Nephron progenitor cell (in vitro differentiated cells): ENCODE data around the gene GNS.

ENCODE experiments used
- DNase-seq: peaks from one replicate; pipeline ENCODE4 v3.0.0; 2021
- H3K27ac Mint-ChIP-seq: 2 replicates; pipeline ENCODE4 v1.8.0; 2021; ENCODE audit warnings: mild to moderate bottlenecking, moderate library complexity, mixed read lengths
- H3K27me3 Mint-ChIP-seq: 2 replicates; pipeline ENCODE4 v1.8.0; 2021; ENCODE audit warnings: mild to moderate bottlenecking, low read depth, mixed read lengths; ENCODE audit not compliant: poor library complexity
- H3K36me3 Mint-ChIP-seq: 2 replicates; pipeline ENCODE4 v1.8.0; 2021; ENCODE audit warnings: low read depth, mixed read lengths
- H3K4me1 Mint-ChIP-seq: 2 replicates; pipeline ENCODE4 v1.8.0; 2021; ENCODE audit warnings: mixed read lengths
- H3K4me3 Mint-ChIP-seq: 2 replicates; pipeline ENCODE4 v1.8.0; 2021; ENCODE audit warnings: mild to moderate bottlenecking, moderate library complexity, mixed read lengths
- H3K9me3 Mint-ChIP-seq: 2 replicates; pipeline ENCODE4 v1.8.0; 2021; ENCODE audit warnings: mild to moderate bottlenecking, moderate library complexity, mixed read lengths
- TF ChIP-seq, protein P1 (sequence below): fragments of 200-600 bp; sonication (generic); IDR thresholded peaks from 2 replicates; pipeline ENCODE4 v1.5.0; 2021; ENCODE audit warnings: antibody characterized with exemption

The GNS gene

GRCh38 chr12:64736771-64737170 lies 22.4 kb downstream of the GNS start:
- TF ChIP-seq, protein P1, sequence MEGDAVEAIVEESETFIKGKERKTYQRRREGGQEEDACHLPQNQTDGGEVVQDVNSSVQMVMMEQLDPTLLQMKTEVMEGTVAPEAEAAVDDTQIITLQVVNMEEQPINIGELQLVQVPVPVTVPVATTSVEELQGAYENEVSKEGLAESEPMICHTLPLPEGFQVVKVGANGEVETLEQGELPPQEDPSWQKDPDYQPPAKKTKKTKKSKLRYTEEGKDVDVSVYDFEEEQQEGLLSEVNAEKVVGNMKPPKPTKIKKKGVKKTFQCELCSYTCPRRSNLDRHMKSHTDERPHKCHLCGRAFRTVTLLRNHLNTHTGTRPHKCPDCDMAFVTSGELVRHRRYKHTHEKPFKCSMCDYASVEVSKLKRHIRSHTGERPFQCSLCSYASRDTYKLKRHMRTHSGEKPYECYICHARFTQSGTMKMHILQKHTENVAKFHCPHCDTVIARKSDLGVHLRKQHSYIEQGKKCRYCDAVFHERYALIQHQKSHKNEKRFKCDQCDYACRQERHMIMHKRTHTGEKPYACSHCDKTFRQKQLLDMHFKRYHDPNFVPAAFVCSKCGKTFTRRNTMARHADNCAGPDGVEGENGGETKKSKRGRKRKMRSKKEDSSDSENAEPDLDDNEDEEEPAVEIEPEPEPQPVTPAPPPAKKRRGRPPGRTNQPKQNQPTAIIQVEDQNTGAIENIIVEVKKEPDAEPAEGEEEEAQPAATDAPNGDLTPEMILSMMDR: no peak
- H3K27ac Mint-ChIP-seq: no peak overlapping the region

DNA sequence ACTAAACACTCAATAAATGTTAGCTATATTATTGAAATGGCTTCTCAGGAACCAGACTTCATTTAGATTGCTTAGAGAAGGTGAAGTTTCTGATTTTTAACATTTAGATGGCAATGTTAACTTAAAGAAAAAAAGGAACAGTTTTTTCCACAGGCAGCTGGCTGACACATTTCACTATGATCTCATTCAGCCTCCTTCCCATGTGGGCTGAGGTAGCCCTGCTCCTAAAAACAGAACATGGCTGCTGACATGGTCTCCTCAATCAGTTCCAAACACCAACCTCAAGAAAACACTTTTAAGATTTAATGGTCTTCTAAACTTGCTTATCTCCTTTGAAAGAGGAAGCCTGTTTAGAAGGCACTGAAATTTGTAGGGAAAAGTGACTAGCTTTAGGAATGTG lies 23.8 kb downstream of the GNS start:
- no peak for DNase-seq
- peaks cover 79% of the 10 kb centered on the region for H3K36me3 Mint-ChIP-seq
- no peak overlapping the region for H3K27ac Mint-ChIP-seq

More at GRCh38 chr12:64736771-64737170, 22.4 kb downstream of the GNS start:
- H3K36me3 Mint-ChIP-seq: peaks cover 77% of the 10 kb centered on the region
- no peak overlapping the region for H3K4me3 Mint-ChIP-seq
- no peaks in the 10 kb centered on the region for H3K27me3 Mint-ChIP-seq
- H3K4me1 Mint-ChIP-seq: no peaks in the 10 kb centered on the region
- DNase-seq: no peak
- H3K9me3 Mint-ChIP-seq: no peaks in the 10 kb centered on the region

DNA sequence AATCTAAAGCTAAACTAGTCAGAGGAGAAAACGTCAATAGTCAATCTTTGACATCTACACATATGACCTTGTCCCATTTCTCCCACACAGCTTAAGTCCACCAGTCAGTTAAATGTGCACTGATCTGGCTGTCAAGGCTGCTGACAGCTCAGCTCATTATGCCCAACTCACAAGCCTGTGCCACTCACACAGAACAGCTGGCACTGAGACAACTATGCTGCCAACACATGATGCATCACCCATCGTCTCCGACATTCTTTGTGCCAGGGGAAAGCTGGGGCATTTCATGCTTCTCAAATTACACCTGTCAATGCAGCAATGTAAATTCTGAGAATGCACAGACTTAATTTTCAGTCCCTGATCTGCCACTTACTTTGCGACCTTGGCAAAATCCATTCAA lies 25.3 kb downstream of the GNS start:
- peak overlapping the region; percentile 37 for H3K27ac Mint-ChIP-seq

More for the DNA sequence above, 23.8 kb downstream of the GNS start:
- TF ChIP-seq, protein P1: no peak
- no peaks in the 10 kb centered on the region for H3K9me3 Mint-ChIP-seq
- H3K27me3 Mint-ChIP-seq: no peaks in the 10 kb centered on the region
- H3K4me1 Mint-ChIP-seq: peaks cover 5% of the 10 kb centered on the region
- no peak overlapping the region for H3K4me3 Mint-ChIP-seq

GRCh38 chr12:64731683-64732082 lies 27.5 kb downstream of the GNS start:
- peaks cover 67% of the 10 kb centered on the region for H3K36me3 Mint-ChIP-seq
- H3K4me3 Mint-ChIP-seq: no peak overlapping the region
- peaks cover 11% of the 10 kb centered on the region for H3K4me1 Mint-ChIP-seq
- TF ChIP-seq, protein P1: no peak
- H3K27ac Mint-ChIP-seq: no peak overlapping the region
- DNase-seq: no peak
- H3K9me3 Mint-ChIP-seq: no peaks in the 10 kb centered on the region
- no peaks in the 10 kb centered on the region for H3K27me3 Mint-ChIP-seq

More for the DNA sequence above, 25.3 kb downstream of the GNS start:
- Mint-ChIP-seq H3K27me3 (no peaks in the 10 kb centered on the region), H3K9me3 (no peaks in the 10 kb centered on the region), H3K36me3 (peaks cover 70% of the 10 kb centered on the region), H3K4me3 (no peak overlapping the region), H3K4me1 (peaks cover 11% of the 10 kb centered on the region)
- TF ChIP-seq, protein P1: no peak
- no peak for DNase-seq

- Mint-ChIP-seq H3K4me3 (no peak overlapping the region), H3K36me3 (peaks cover 61% of the 10 kb centered on the region)
- no peak for DNase-seq
Observed at GRCh38 chr12:64730588-64730969, 28.6 kb downstream of the GNS start.

More at GRCh38 chr12:64730588-64730969, 28.6 kb downstream of the GNS start:
- Mint-ChIP-seq H3K9me3 (no peaks in the 10 kb centered on the region), H3K27me3 (no peaks in the 10 kb centered on the region), H3K4me1 (peaks cover 11% of the 10 kb centered on the region), H3K27ac (peak overlapping the region; percentile 20)
- TF ChIP-seq, protein P1: no peak
